Bronchial epithelial cell (primary cell): ENCODE measurements around the gene MUSTN1. TPM values are rescaled to one million over a fixed set of nuclear protein-coding genes. Genes with fewer than 3 reads are reported as not detected.

Source experiments
- DNase-seq: peaks from one replicate; pipeline ENCODE4 v3.0.0-alpha.2; 2010; ENCODE audit warnings: low read depth
- FAIRE-seq: peaks from 2 replicates; lab custom pipeline; 2011; peaks lifted over from hg19 to GRCh38; lab: Jason Lieb, UNC
- H3K27me3 ChIP-seq: 2 replicates; pipeline ENCODE4 v1.5.1; 2011; ENCODE audit warnings: low read length; ENCODE audit not compliant: control insufficient read depth, insufficient read depth
- H3K36me3 ChIP-seq: 2 replicates; pipeline ENCODE4 v1.5.1; 2011; ENCODE audit warnings: low read length; ENCODE audit not compliant: control insufficient read depth, insufficient read depth
- H3K4me3 ChIP-seq: 2 replicates; pipeline ENCODE4 v1.5.1; 2011; ENCODE audit warnings: mild to moderate bottlenecking, low read depth, low read length, control low read depth
- CTCF ChIP-seq: IDR thresholded peaks from 2 replicates; pipeline ENCODE4 v1.5.1; 2011; ENCODE audit warnings: mild to moderate bottlenecking, moderate library complexity, low read length, control low read depth, inconsistent platforms; ENCODE audit not compliant: insufficient read depth, severe bottlenecking
- total RNA-seq: library from RNA; depleted of rRNA; stranded (reverse); fragments of >200 nt; gene quantifications from 2 replicates; pipeline ENCODE4 v1.2.1, GENCODE V29; 2014

The MUSTN1 gene
- total RNA-seq, 1 donor from 2014 or later = not detected

- no peak for DNase-seq
- Histone ChIP-seq H3K36me3 (no peaks in the 10 kb centered on the region), H3K27me3 (no peaks in the 10 kb centered on the region), H3K4me3 (no peak overlapping the region)
- no peak for TF ChIP-seq CTCF
- FAIRE-seq = no peak
These were observed 1.6 kb downstream of the MUSTN1 start for GRCh38 chr3:52833202-52833601.

- no peak overlapping the region for H3K4me3 ChIP-seq
- no peaks in the 10 kb centered on the region for H3K36me3 ChIP-seq
- DNase-seq (peak; percentile 69), FAIRE-seq (peak; percentile 13)
- TF ChIP-seq CTCF = no peak
- no peaks in the 10 kb centered on the region for H3K27me3 ChIP-seq
These were observed 3.1 kb downstream of the MUSTN1 start for GRCh38 chr3:52831500-52832301.

- peak; percentile 55 for FAIRE-seq
- Histone ChIP-seq H3K4me3 (no peak within 1 kb of the TSS), H3K27me3 (no peaks in the 10 kb centered on the region), H3K36me3 (no peaks in the 10 kb centered on the region)
- DNase-seq = peak; percentile 44
- TF ChIP-seq CTCF = no peak
These were observed 4.1 kb downstream of the MUSTN1 start, which contains the start of gene ITIH4 for GRCh38 chr3:52830535-52831258. ITIH4 (minus strand) TSS chr3:52830672; CDS start chr3:52830642, 30 bp downstream.

- Histone ChIP-seq H3K27me3 (no peaks in the 10 kb centered on the region), H3K36me3 (no peaks in the 10 kb centered on the region), H3K4me3 (no peak overlapping the region)
- FAIRE-seq (no peak), DNase-seq (peak; percentile 47)
- TF ChIP-seq CTCF = no peak
These were observed 4.8 kb downstream of the MUSTN1 start for GRCh38 chr3:52829906-52830463.

GRCh38 chr3:52829482-52829881 is 5.3 kb downstream of the MUSTN1 start:
- FAIRE-seq (no peak), DNase-seq (no peak)
- no peak for TF ChIP-seq CTCF
- H3K4me3 ChIP-seq = no peak overlapping the region
- H3K27me3 ChIP-seq = no peaks in the 10 kb centered on the region
- H3K36me3 ChIP-seq = no peaks in the 10 kb centered on the region
